AG20443 (cell line): ENCODE results near the gene WNT16.

ENCODE experiments used
- DNase-seq: peaks from one replicate; pipeline ENCODE4 v3.0.0; 2012; ENCODE audit warnings: low spot score, mixed read lengths

Gene WNT16

DNA sequence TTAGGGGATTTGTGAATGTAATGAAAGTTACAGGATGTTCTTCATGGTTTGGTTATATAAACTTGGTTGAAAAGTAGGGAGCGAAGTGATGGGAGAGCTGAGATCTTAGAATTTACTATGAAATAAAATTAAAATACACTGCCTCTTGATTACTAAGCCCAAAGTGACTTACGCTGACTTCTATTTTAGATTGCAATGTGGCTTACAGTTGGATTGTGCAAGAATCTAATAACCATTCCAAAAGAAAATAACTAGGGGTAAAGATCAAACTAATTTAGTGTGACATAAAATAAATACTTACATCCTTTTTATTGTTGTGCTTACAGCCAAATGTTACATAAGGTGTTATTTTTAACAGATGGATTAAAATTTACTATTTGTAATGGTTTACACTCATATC is 15.3 kb downstream of the WNT16 start:
- DNase-seq: no peak

DNA sequence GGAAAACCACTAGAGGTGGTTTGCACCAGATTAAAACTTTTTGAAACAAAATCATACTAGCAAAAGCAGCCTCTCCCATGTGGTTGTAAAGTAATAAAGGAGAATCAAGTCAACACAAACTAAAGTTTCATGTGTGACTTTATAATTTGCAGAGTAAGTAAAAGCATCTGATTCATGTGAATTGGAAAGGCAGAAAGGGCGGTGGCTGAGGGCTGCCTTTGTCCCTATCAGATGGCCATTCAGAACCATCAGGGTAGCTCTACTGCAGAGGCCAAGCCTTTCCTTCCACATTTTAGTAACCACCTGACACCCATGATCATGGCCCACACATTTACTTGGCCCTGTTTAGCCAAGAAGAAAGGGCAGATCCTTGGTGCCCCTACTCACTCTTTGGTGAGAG is 15.7 kb downstream of the WNT16 start:
- DNase-seq: no peak

GRCh38 chr7:121351682-121352081 is 22.9 kb downstream of the WNT16 start:
- DNase-seq: no peak

GRCh38 chr7:121352323-121352722 is 23.5 kb downstream of the WNT16 start:
- DNase-seq: no peak

GRCh38 chr7:121355574-121355973 is 26.8 kb downstream of the WNT16 start:
- DNase-seq: no peak

- no peak for DNase-seq
These were observed 31.8 kb downstream of the WNT16 start for GRCh38 chr7:121360564-121360963.

GRCh38 chr7:121366852-121367431 is 38.1 kb downstream of the WNT16 start:
- DNase-seq: peak; percentile 35

- no peak for DNase-seq
These were observed 40.7 kb downstream of the WNT16 start for GRCh38 chr7:121369462-121369861.

DNA sequence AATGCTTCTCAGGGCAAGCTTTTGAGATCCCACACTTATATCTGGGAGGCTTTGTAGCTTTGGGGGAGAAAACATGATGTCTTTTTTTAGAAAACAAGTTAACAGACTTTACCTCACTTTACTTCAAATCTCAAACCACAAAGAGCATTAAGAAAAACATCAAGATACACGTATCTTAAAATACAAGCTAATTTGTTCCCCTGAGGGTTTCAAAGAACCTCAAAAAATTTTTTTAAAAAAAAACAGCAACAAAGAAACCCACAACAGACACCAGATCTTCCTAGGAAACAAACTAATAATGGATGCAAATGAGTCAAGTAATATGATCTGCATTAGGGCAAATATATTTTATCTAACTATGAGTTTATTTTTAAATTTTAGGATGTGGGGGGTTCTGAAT is 42.6 kb downstream of the WNT16 start:
- DNase-seq: no peak

- no peak for DNase-seq
These were observed 43.1 kb downstream of the WNT16 start for GRCh38 chr7:121371883-121372282.

GRCh38 chr7:121372376-121373010 is 43.7 kb downstream of the WNT16 start:
- DNase-seq: no peak

DNA sequence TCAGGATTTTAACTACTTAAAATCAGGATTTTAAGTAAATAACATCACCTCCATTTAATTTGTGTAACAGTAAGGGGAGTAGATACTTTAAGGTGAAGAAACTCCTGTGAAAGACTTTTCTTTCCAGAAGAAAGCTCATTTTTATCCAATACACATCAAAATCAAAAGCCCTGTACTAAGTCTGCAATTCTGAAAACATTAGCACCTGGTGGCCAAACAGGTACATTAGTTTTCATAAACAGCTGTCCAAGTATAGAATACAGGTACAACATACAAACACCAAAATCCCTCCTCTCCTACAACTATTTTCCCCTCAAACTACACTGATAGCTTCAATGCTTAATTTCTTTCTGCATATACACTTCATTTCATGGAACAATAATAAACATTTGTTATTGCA is 44.4 kb downstream of the WNT16 start:
- DNase-seq: no peak

DNA sequence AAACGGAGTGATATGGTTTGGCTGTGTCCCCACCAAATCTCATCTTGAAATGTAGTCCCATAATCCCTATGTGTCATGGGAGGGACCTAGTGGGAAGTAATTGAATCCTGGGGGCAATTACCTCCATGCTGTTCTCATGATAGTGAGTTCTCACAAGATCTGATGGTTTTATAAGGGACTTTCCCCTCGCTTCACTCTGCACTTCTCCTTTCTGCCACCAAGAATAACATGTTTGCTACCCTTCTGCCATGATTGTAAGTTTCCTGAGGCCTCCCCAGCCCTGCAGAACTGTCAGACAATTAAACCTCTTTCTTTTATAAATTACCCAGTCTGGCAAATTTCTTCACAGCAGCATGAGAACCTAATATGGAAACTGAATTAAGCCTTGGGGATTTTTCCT is 48.2 kb downstream of the WNT16 start:
- DNase-seq: no peak

GRCh38 chr7:121379930-121380329 is 51.1 kb downstream of the WNT16 start:
- DNase-seq: no peak

DNA sequence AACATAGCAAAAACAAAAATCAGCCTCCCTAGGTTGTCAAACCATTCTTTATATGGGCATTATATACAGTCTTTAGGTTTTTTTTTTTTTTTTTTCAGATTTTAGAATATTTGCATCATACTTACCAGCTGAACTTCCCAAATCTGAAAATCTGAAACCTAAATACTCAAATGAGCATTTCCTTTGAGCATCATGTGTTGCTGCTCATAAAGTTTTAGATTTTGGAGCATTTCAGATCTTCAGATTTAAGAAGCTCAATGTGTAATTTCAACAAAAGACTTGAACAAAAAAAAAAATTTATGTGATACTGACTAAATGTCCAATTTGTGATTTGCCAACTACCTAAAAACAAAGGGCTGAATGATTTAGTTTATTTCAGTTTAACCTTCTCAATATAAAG is 53.7 kb downstream of the WNT16 start:
- DNase-seq: no peak

- no peak for DNase-seq
These were observed 54.6 kb downstream of the WNT16 start for GRCh38 chr7:121383235-121383910.

GRCh38 chr7:121384265-121384664 is 55.5 kb downstream of the WNT16 start:
- no peak for DNase-seq

GRCh38 chr7:121385056-121385799 is 56.4 kb downstream of the WNT16 start:
- DNase-seq: no peak

- no peak for DNase-seq
These were observed 57.0 kb downstream of the WNT16 start for GRCh38 chr7:121385800-121386179.

DNA sequence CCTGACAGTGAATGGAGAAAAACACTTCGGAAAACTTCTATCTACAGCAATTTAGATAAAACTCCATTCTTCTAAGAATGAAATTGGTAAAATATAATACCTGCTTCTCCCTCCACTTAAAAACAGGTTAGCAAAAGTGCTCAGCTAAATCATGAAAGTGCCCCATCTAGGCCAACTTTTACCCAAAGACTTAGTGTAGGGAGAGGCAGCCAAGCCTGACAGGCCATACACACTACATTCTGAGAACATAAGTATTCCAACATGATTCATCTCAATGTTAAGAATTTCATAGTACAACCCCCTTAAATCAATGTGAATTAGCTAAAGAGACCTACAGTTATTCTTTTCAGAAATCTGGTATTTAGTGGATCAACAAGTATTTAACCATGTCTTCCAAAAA is 60.1 kb downstream of the WNT16 start:
- no peak for DNase-seq

- no peak for DNase-seq
These were observed 61.3 kb downstream of the WNT16 start for GRCh38 chr7:121390109-121390508.

- no peak for DNase-seq
These were observed 61.8 kb downstream of the WNT16 start for GRCh38 chr7:121390617-121391016.
